Activated naive CD8-positive, alpha-beta T cell treated with anti-CD3 and anti-CD28 coated beads, Interleukin-2, amount 50 U/mL, for 16 hours (primary cell): ENCODE data around the gene EPHB4.
"Not testable (repeated sequence)": the region's sequence is repeated elsewhere in the genome, so short reads cannot be mapped to it uniquely, and the experiment has no call there.

Experiments used
- DNase-seq: peaks from one replicate; pipeline ENCODE4 v3.0.0-alpha.2; 2020; ENCODE audit warnings: low read depth, low spot score

Gene EPHB4

GRCh38 chr7:100822236-100823139 is 4.8 kb downstream of the EPHB4 start:
- no peak for DNase-seq

DNA sequence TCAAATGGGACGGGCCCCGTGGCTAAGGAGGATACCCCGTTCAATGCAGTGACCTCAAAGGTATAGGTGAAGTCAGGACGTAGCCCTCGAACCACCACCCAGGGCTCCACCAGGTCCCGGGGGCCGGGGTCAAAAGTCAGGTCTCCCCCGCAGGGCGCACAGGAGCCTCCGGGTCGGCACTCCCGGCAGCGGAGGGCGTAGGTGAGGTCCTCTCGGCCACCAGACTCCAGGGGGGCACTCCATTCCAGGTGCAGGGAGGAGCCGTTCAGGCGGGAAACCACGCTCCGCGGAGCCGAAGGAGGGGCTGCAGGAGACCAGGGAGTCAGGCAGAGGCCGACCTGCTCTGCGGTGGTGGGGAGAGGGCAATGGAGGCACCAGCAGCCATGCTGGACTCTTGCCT is 7.7 kb downstream of the EPHB4 start:
- no peak for DNase-seq

DNA sequence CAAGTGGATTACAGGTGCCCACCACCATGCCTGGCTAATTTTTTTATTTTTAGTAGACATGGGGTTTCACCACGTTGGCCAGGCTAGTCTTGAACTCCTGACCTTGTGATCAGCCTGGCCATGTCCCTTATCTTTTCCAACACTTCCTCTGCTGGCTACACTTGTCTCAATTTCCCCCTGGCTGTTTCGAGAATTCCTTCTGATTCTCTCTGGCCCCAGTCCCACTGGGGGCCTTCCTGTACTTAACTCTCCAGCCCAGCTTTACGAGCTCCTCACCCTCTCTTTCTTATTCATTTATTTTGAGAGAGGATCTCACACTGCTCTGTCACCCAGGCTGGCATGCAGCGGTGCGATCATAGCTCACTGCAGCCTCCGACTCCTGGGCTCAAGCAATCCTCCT is 8.5 kb downstream of the EPHB4 start:
- DNase-seq = no peak

DNA sequence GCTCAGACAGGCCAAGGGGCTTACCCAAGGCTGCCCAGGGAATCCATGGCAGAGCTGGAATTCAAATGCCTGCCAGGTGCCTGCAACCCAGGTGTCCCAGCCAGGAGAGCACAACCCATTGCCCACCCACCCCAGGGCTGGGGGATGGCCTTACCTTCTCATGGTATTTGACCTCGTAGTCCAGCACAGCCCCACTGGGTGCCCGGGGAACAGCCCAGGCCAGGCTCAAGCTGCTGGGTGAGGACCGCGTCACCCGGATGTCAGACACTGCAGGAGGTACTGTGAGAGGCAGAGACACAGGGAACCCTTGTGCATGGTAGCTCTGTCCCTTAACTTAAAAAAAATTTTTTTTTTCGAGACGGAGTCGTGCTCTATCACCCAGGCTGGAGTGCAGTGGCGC is 9.0 kb downstream of the EPHB4 start:
- DNase-seq = no peak

- DNase-seq = no peak
Measured at GRCh38 chr7:100817097-100817496, 10.2 kb downstream of the EPHB4 start.

GRCh38 chr7:100816515-100816914 is 10.8 kb downstream of the EPHB4 start:
- not testable (repeated sequence) for DNase-seq

DNA sequence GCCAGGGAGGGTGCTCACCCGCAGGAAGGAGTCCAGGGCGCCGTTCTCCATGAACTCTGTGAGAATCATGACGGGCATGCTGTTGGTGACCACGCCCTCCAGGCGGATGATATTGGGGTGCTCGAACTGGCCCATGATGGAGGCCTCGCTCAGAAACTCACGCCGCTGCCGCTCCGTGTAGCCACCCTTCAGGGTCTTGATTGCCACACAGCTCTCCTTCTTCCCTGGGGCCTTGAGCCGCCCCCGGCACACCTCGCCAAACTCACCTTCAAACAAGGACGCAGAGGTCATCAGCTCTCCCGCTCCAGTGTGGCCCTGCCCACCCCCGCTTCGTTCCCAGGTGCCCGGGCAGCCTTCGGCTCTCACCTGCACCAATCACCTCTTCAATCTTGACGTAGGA is 14.6 kb downstream of the EPHB4 start:
- no peak for DNase-seq

GRCh38 chr7:100811480-100811879 is 15.8 kb downstream of the EPHB4 start:
- DNase-seq = no peak

DNA sequence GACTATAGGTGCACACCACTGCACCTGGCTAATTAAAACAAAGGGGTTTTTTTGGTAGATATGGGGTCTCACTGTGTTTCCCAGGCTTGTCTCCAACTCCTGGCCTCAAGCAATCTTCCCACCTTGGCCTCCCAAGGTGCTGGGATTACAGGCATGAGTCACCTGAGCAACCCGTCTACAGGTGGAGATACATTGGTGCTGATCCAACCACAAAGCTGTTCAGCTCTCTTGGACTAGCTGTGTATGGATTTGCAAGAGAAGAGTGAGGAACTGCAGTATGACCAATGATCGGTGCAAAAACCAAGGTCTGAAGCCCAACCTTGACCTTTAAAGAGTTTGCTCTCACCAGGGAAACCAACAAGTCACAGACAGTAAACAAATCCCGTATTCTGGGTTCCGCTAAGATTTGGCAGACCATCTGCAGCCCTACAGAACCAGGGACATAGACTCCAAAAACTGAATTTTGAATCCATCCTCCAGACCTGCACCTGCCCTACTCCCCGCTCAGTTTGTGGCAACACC is 18.9 kb downstream of the EPHB4 start:
- no peak for DNase-seq

DNA sequence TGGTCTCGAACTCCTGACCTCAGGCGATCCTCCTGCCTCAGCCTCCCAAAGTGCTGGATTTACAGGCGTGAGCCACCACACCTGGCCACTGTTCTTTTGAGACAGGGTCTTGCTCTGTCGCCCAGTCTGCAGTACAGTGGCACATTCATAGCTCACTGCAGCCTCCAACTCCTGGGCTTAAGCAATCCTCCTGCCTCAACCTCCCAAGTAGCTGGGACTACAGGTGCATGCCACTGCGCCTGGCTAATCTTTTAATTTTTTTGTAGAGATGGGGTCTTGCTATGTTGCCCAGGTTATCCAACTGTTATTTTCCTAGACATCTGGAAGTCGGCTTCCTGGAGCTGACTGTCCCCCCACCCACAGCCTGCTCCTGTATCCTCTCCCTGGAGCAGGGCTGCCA is 20.4 kb downstream of the EPHB4 start:
- DNase-seq = not testable (repeated sequence)

GRCh38 chr7:100806276-100806675 is 21.0 kb downstream of the EPHB4 start:
- DNase-seq = no peak

- no peak for DNase-seq
Measured at GRCh38 chr7:100804681-100805431, 22.5 kb downstream of the EPHB4 start.

DNA sequence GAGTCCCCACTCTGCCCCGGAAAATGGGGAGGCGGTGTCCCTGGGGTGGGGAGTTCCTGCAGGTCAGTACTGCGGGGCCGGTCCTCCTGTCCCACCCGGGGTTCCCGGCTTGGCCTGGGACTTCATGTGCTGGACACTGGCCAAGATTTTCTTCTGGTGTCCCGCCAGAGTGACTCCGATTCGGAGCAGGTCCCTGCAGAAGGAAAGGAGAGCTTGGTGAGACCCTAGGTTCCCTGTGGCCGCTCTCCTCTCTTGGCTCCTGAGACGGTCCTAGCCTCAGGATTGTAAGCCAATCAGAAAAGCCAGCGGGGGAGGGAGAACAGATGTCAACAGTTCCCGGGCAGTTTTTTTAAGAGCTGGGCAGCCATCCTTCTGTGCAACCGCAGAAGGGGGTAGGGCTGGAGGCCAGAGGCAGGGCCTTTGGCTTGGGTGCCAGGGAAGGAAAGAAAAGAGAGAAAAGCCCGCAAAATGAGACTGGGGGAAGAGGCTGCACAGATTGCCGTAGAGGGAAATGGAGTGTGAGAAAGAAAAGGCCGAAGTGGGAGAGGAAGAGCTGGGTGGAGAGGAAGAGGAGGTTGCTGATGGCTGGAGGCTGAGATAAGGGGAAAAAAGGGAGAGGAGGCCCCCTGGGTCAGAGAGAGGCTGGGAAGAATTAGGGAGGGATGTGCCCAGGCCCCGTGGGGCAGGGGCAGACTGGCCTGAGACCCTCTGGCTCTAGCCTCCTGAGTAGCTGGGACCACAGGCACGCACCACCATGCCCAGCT is 23.7 kb downstream of the EPHB4 start:
- no peak for DNase-seq

DNA sequence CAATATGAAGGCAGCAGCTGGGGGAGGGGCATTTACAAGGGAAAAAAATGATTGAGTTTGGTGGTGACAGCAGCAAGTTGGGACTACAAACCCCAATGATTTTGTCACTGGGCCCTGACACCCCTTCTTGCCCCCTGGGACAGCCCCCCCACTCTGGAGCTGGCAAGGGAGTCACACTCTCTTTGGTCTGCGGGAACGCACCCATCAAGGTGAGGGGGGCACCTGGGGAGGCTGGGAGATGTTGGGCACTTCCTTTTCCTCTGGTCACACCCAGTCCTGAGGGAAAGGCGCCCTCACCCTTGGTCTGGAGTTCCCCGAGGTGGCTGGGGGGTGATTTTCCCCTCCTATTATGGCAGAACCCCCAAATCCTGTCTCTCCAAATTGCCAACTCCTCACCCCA is 24.4 kb downstream of the EPHB4 start:
- no peak for DNase-seq

GRCh38 chr7:100801833-100802568 is 25.3 kb downstream of the EPHB4 start:
- DNase-seq = no peak

DNA sequence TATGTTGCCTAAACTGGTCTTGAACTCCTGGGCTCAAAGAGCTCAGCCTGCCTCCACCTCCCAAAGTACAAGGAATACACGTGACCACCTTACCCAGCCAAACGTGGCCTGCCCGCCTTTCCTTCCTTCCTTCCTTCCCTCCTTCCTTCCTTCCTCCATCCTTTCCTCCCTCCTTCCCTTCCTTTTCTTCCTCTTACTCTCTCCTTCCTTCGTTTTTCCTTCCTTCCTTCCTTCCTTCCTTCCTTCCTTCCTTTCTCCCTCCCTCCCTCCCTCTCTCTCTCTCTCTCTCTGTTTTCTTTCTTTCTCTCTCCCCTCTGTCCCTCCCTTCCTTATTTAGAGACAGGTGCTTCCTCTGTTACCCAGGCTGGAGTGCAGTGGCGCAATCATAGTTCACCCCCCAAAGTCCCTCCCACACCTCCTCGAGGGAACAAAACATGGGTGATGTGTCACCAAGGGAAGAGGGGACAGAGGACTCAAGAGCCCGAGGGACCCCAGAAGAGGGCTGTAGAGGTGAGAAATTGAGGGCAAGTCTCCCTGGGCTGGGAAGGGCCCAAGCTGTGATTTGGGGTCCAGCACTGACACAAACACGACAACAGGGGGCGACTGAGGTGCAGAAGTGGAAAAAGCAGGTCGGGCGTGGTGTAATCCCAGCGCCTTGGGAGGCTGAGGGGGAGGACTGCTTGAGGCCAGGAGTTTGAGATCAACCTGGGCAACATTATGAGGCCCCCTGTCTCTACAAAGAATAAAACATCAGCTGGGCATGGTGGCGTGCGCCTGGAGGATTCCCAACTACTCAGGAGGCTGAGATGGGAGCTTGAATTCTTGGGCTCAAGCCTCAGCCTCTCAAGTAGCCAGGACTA is 28.1 kb downstream of the EPHB4 start:
- no peak for DNase-seq

DNA sequence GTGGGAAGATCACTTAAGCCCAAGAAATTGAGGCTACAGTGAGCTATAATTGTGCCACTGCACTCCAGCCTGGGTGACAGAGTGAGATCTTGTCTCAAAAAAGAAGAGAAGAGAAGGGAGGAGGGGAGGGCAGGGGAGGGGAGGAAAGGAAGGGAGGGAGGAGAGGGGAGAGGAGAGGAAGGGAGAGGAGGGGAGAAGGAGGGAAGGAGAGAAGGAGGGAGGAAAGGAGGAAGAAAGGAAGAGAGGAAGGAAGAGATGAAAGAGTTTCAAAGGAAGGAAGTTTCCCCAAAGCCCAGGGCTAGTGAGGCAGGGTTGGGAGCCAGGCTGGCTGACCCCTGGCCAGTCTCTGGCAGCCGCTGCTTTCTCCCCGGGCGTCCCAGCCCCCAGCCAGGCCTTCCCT is 32.6 kb downstream of the EPHB4 start:
- DNase-seq = no peak

DNA sequence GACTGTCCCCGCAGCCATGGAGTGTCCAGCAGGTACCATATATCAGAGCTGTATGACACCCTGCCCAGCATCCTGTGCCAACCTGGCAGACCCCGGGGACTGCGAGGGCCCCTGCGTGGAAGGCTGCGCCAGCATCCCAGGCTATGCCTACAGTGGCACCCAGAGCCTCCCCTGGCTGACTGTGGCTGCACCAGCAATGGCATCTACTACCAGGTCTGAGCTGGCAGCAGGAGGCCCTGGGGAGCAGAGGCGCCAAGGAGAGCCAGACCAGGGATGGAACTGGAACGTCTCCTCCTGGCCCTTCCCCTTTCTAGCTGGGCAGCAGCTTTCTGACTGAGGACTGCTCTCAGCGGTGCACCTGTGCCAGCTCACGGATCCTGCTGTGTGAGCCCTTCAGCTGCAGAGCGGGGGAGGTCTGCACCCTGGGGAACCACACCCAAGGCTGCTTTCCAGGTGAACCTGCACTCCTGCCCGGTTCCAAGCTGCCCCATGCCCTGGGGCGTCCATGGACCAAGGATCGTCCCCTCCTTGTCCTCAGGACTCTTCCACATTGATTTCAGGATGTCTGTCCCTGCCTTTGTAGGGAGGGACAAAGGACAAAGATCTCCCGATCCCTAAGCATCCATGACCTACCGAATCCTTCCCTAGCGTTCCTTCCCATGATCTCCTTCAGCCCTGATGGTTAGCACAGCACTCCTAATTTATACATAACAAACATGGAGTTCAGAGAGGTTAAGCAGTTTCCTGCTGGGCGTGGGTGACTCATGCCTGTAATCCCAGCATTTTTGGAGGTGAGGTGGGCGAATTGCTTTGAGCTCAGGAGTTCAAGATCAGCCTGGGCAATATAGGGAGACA is 33.3 kb downstream of the EPHB4 start:
- DNase-seq = no peak
